ENCODE data around the gene TENM3.

Gene TENM3

GRCh38 chr4:182246401-182247205 is 3.4 kb downstream of the TENM3 start (continued):
- peak; percentile 51; the same call in 1 of the 2 replicates for TF ChIP-seq PRDM10 (tag by site-specific recombination; IDR thresholded peaks at IDR 0.05)
- peak; percentile 73; the same call in 1 of the 2 replicates for TF ChIP-seq TRIM28 (IDR thresholded peaks at IDR 0.05; ENCODE audit: borderline replicate concordance, low read length)

GRCh38 chr4:182248295-182248694 is 5.1 kb downstream of the TENM3 start:
- POLR2A ChIA-PET = no interaction called here
- no peaks in the 10 kb centered on the region for H3K36me3 ChIP-seq (ENCODE audit: control insufficient read depth in 2 of 2, insufficient read depth in 1 of 2, low read length in 2 of 2)
- CTCF ChIA-PET = interaction anchor here (0.5 kb wide), 1 partner anchor 35 kb away, joined by 3 read pairs; no protein-coding TSS in a partner anchor

More at GRCh38 chr4:182248295-182248694, 5.1 kb downstream of the TENM3 start:
- Histone ChIP-seq H3K4me1 (ENCODE audit: control insufficient read depth, insufficient read depth, low read length) (no peaks in the 10 kb centered on the region), H3K27ac (ENCODE audit: extremely low read depth, low read depth, low read length) (no peak overlapping the region), H3K9me3 (ENCODE audit: control insufficient read depth, insufficient read depth, low read depth, low read length) (no peaks in the 10 kb centered on the region), H3K4me3 (ENCODE audit: low read depth, low read length) (no peak overlapping the region)
- TF ChIP-seq ZNF704 (tag by site-specific recombination; IDR thresholded peaks at IDR 0.05) (no peak), IKZF3 (tag by site-specific recombination; IDR thresholded peaks at IDR 0.05) (no peak), ZBTB7A (tag by site-specific recombination; IDR thresholded peaks at IDR 0.05; ENCODE audit: low read depth) (no peak), ZIC2 (tag by site-specific recombination; IDR thresholded peaks at IDR 0.05) (no peak), ZNF449 (tag by site-specific recombination; IDR thresholded peaks at IDR 0.05) (no peak), ZNF76 (tag by site-specific recombination; IDR thresholded peaks at IDR 0.05; ENCODE audit: borderline replicate concordance, low read depth) (no peak), ZNF19 (tag by site-specific recombination; IDR thresholded peaks at IDR 0.05; ENCODE audit: low read depth) (no peak), ZBTB8A (tag by site-specific recombination; IDR thresholded peaks at IDR 0.05) (no peak), ZNF610 (tag by site-specific recombination; IDR thresholded peaks at IDR 0.05; ENCODE audit: borderline replicate concordance) (no peak), SALL2 (tag by site-specific recombination; IDR thresholded peaks at IDR 0.05; ENCODE audit: borderline replicate concordance) (no peak), ZNF394 (tag by site-specific recombination; IDR thresholded peaks at IDR 0.05; ENCODE audit: borderline replicate concordance) (no peak), ZNF785 (tag by site-specific recombination; IDR thresholded peaks at IDR 0.05) (no peak), ZNF629 (tag by site-specific recombination; IDR thresholded peaks at IDR 0.05) (no peak), ZNF514 (tag by site-specific recombination; IDR thresholded peaks at IDR 0.05) (no peak), ZBTB44 (tag by site-specific recombination; IDR thresholded peaks at IDR 0.05) (no peak), HOXC10 (CRISPR knock-in tag; IDR thresholded peaks at IDR 0.05) (no peak), ZNF548 (tag by site-specific recombination; IDR thresholded peaks at IDR 0.05) (no peak), ZNF692 (tag by site-specific recombination; IDR thresholded peaks at IDR 0.05) (no peak)
